H1 (cell line): Measurements from ENCODE around the gene TMEM225. TPM values are rescaled to one million over a fixed set of nuclear protein-coding genes. Genes with fewer than 3 reads are reported as not detected.

Source experiments
- CTCF ChIA-PET: fragments of 300-600 bp; sonication (Branson Sonifier 250); formaldehyde crosslinking; loops from one replicate; lab custom pipeline; 2021; ENCODE audit not compliant: partially characterized antibody; lab: Charles Lee
- POLR2A ChIA-PET: fragments of 300-600 bp; sonication (Branson Sonifier 250); formaldehyde crosslinking; loops from one replicate; lab custom pipeline; 2021; ENCODE audit warnings: inconsistent platforms; ENCODE audit not compliant: partially characterized antibody; lab: Charles Lee
- DNase-seq, 2 experiments: peaks; one replicate each; pipeline versions ENCODE4 v3.0.0 to v3.0.0-alpha.2; 2010 to 2022; ENCODE audit warnings: low spot score in 2 of 2, low read depth in 1 of 2, mixed read lengths in 1 of 2
- FAIRE-seq: peaks from 2 replicates; lab custom pipeline; 2011; peaks lifted over from hg19 to GRCh38; lab: Jason Lieb, UNC
- H2AFZ ChIP-seq: 2 replicates; pipeline ENCODE4 v1.8.1; 2012; ENCODE audit warnings: low read length, inconsistent platforms
- H2AK5ac ChIP-seq: 2 replicates; pipeline ENCODE4 v1.6.1; 2013; ENCODE audit warnings: low read depth, low read length
- H2BK120ac ChIP-seq: replicated peaks from 2 replicates; pipeline ENCODE3; 2013; ENCODE audit warnings: low read depth, low read length, inconsistent platforms
- H2BK12ac ChIP-seq: 2 replicates; pipeline ENCODE4 v1.6.1; 2013; ENCODE audit warnings: low read depth, low read length
- H2BK15ac ChIP-seq: 2 replicates; pipeline ENCODE4 v1.6.1; 2013; ENCODE audit warnings: low read length
- H2BK20ac ChIP-seq: 2 replicates; pipeline ENCODE4 v1.6.1; 2013; ENCODE audit warnings: low read length
- H2BK5ac ChIP-seq: 2 replicates; pipeline ENCODE4 v1.6.1; 2013; ENCODE audit warnings: low read depth, low read length
- H3K14ac ChIP-seq: 2 replicates; pipeline ENCODE4 v1.6.1; 2013; ENCODE audit warnings: inconsistent platforms; ENCODE audit not compliant: insufficient read length
- H3K18ac ChIP-seq: 2 replicates; pipeline ENCODE4 v1.6.1; 2013; ENCODE audit warnings: low read length; ENCODE audit errors: extremely low read depth
- H3K23ac ChIP-seq: 2 replicates; pipeline ENCODE4 v1.6.1; 2013; ENCODE audit warnings: inconsistent platforms; ENCODE audit not compliant: insufficient read length
- H3K23me2 ChIP-seq: 2 replicates; pipeline ENCODE4 v1.6.1; 2013; ENCODE audit warnings: low read depth, low read length
- H3K27ac ChIP-seq: 2 replicates; pipeline ENCODE4 v1.6.1; 2011; ENCODE audit warnings: low read depth, low read length, inconsistent platforms
- H3K27me3 ChIP-seq, 4 experiments: replicated peaks in 1 of 4; 1 replicate in 1 of 4; 2 replicates in 3 of 4; pipeline versions ENCODE4 v1.6.1 to v1.8.1; 2011 to 2013; ENCODE audit warnings: low read length in 3 of 4, mild to moderate bottlenecking in 3 of 4, inconsistent platforms in 2 of 4, mixed read lengths in 2 of 4, moderate library complexity in 1 of 4; ENCODE audit not compliant: control insufficient read depth in 3 of 4, insufficient read depth in 3 of 4; ENCODE audit errors: extremely low read depth in 1 of 4
- H3K36me3 ChIP-seq, 4 experiments: 2 replicates each; pipeline versions ENCODE4 v1.6.1 to v1.8.1; 2011 to 2013; ENCODE audit warnings: mild to moderate bottlenecking in 4 of 4, low read length in 3 of 4, moderate library complexity in 2 of 4, control low read depth in 1 of 4, inconsistent platforms in 1 of 4; ENCODE audit not compliant: insufficient read depth in 4 of 4, control insufficient read depth in 2 of 4
- H3K4ac ChIP-seq: replicated peaks from 2 replicates; pipeline ENCODE3; 2013; ENCODE audit warnings: low read length, low read depth, mixed read lengths, inconsistent platforms; ENCODE audit not compliant: insufficient read length
- H3K4me1 ChIP-seq, 4 experiments: replicated peaks in 1 of 4; 1 replicate in 1 of 4; 2 replicates in 3 of 4; pipeline versions ENCODE4 v1.6.1 to v1.8.1; 2011 to 2013; ENCODE audit warnings: low read length in 3 of 4, inconsistent platforms in 2 of 4, mixed read lengths in 1 of 4; ENCODE audit not compliant: insufficient read depth in 4 of 4, control insufficient read depth in 3 of 4
- H3K4me2 ChIP-seq, 2 experiments: 2 replicates each; pipeline versions ENCODE4 v1.6.1 to v1.8.1; 2011 to 2013; ENCODE audit warnings: low read depth in 2 of 2, low read length in 2 of 2, control low read depth in 1 of 2, inconsistent platforms in 1 of 2, mild to moderate bottlenecking in 1 of 2; ENCODE audit not compliant: insufficient read depth in 1 of 2
- H3K4me3 ChIP-seq, 4 experiments: fragments of 200-600, 300-600 bp in 1 of 4; sonication (generic), shearing (Covaris generic), sonication (Bioruptor Twin) in 1 of 4; 2 replicates each; pipeline versions ENCODE4 v1.5.1 to v1.8.1; 2011 to 2016; ENCODE audit warnings: low read length in 4 of 4, low read depth in 3 of 4, control low read depth in 2 of 4, inconsistent platforms in 2 of 4, mild to moderate bottlenecking in 2 of 4, mixed read lengths in 1 of 4, moderate library complexity in 1 of 4; ENCODE audit not compliant: insufficient read depth in 2 of 4; ENCODE audit errors: extremely low read depth in 1 of 4
- H3K56ac ChIP-seq: replicated peaks from 2 replicates; pipeline ENCODE3; 2013; ENCODE audit warnings: low read depth, mild to moderate bottlenecking, mixed read lengths, low read length, inconsistent platforms; ENCODE audit not compliant: insufficient read length
- H3K79me1 ChIP-seq: 2 replicates; pipeline ENCODE4 v1.6.1; 2013; ENCODE audit warnings: low read depth, low read length, control low read depth
- H3K79me2 ChIP-seq, 2 experiments: 2 replicates each; pipeline versions ENCODE4 v1.6.1 to v1.8.1; 2012 to 2013; ENCODE audit warnings: low read length in 2 of 2, mild to moderate bottlenecking in 2 of 2, inconsistent platforms in 1 of 2; ENCODE audit not compliant: insufficient read depth in 2 of 2, control insufficient read depth in 1 of 2
- H3K9ac ChIP-seq, 4 experiments: replicated peaks in 1 of 4; 1 replicate in 1 of 4; 2 replicates in 3 of 4; pipeline versions ENCODE4 v1.6.1 to v1.8.1; 2011 to 2013; ENCODE audit warnings: low read depth in 3 of 4, low read length in 3 of 4, control low read depth in 2 of 4, mild to moderate bottlenecking in 2 of 4, moderate library complexity in 2 of 4, inconsistent platforms in 1 of 4; ENCODE audit errors: extremely low read depth in 1 of 4
- H3K9me3 ChIP-seq, 2 experiments: 2 replicates each; pipeline versions ENCODE4 v1.6.1 to v1.8.1; 2012 to 2013; ENCODE audit warnings: mild to moderate bottlenecking in 2 of 2, moderate library complexity in 2 of 2, control low read depth in 1 of 2, inconsistent platforms in 1 of 2, low read depth in 1 of 2, low read length in 1 of 2, mixed read lengths in 1 of 2; ENCODE audit not compliant: insufficient read depth in 2 of 2
- H4K20me1 ChIP-seq, 2 experiments: replicated peaks in 1 of 2; 2 replicates each; pipeline versions ENCODE3 to v1.8.1; 2011 to 2013; ENCODE audit warnings: inconsistent platforms in 2 of 2, low read length in 2 of 2, mild to moderate bottlenecking in 1 of 2; ENCODE audit not compliant: insufficient read depth in 2 of 2, control insufficient read depth in 1 of 2
- H4K5ac ChIP-seq: 2 replicates; pipeline ENCODE4 v1.6.1; 2013; ENCODE audit warnings: low read length, low read depth, mixed read lengths, inconsistent platforms; ENCODE audit not compliant: insufficient read length
- H4K8ac ChIP-seq: 2 replicates; pipeline ENCODE4 v1.8.0; 2013; ENCODE audit warnings: mild to moderate bottlenecking, moderate library complexity, low read length, inconsistent platforms; ENCODE audit not compliant: insufficient read depth; ENCODE audit errors: extremely low read depth
- H4K91ac ChIP-seq: replicated peaks from 2 replicates; pipeline ENCODE3; 2013; ENCODE audit warnings: low read length, mixed read lengths, inconsistent platforms; ENCODE audit not compliant: insufficient read length
- ATF2 ChIP-seq: IDR thresholded peaks from 2 replicates; pipeline ENCODE4 v1.6.1; 2012; ENCODE audit warnings: low read length, inconsistent platforms
- CBX8 ChIP-seq: fragments of 300-800, 300-1000 bp; sonication (generic); IDR thresholded peaks from 2 replicates; pipeline ENCODE4 v1.7.1; 2016; ENCODE audit warnings: low read depth, low read length, borderline replicate concordance
- EP300 ChIP-seq, 2 experiments: IDR thresholded peaks; 1 replicate in 1 of 2; 2 replicates in 1 of 2; pipeline ENCODE4 v1.6.1; 2011 to 2012; ENCODE audit warnings: low read depth in 2 of 2, low read length in 2 of 2, mild to moderate bottlenecking in 2 of 2, borderline replicate concordance in 1 of 2, inconsistent platforms in 1 of 2, moderate library complexity in 1 of 2
- GABPA ChIP-seq: IDR thresholded peaks from 2 replicates; pipeline ENCODE4 v1.6.1; 2011; ENCODE audit warnings: mild to moderate bottlenecking, low read length, moderate library complexity, borderline replicate concordance; ENCODE audit not compliant: insufficient read depth
- HDAC6 ChIP-seq: IDR thresholded peaks from one replicate; pipeline ENCODE4 v1.7.1; 2012; ENCODE audit warnings: low read depth, mild to moderate bottlenecking, inconsistent platforms, low read length, moderate library complexity
- KDM1A ChIP-seq: fragments of 200-600, 300-600 bp; sonication (generic); IDR thresholded peaks from 2 replicates; pipeline ENCODE4 v1.7.1; 2016; ENCODE audit warnings: mild to moderate bottlenecking, low read length, borderline replicate concordance
- NRF1 ChIP-seq: IDR thresholded peaks from 2 replicates; pipeline ENCODE4 v1.6.1; 2011; ENCODE audit warnings: mild to moderate bottlenecking, low read depth, low read length, improper control_type of control experiment
- POLR2A ChIP-seq, 2 experiments: IDR thresholded peaks; 1 replicate in 1 of 2; 2 replicates in 1 of 2; pipeline ENCODE4 v1.6.1; 2011; ENCODE audit warnings: low read depth in 2 of 2, low read length in 2 of 2, mild to moderate bottlenecking in 2 of 2; ENCODE audit errors: control extremely low read depth in 1 of 2
- RBBP5 ChIP-seq: IDR thresholded peaks from 2 replicates; pipeline ENCODE4 v1.7.1; 2012; ENCODE audit warnings: low read depth, mild to moderate bottlenecking, inconsistent platforms, low read length, moderate library complexity, borderline replicate concordance
- RXRA ChIP-seq: IDR thresholded peaks from 2 replicates; pipeline ENCODE4 v1.6.1; 2011; ENCODE audit warnings: low read depth, mild to moderate bottlenecking, low read length, moderate library complexity; ENCODE audit not compliant: insufficient read depth
- SIN3A ChIP-seq, 2 experiments: IDR thresholded peaks in 1 of 2; conservative IDR thresholded peaks in 1 of 2; 2 replicates each; pipeline ENCODE4 v1.6.1; 2011 to 2012; ENCODE audit warnings: low read length in 2 of 2, improper control_type of control experiment in 1 of 2, low read depth in 1 of 2, mild to moderate bottlenecking in 1 of 2
- SP2 ChIP-seq: IDR thresholded peaks from 2 replicates; pipeline ENCODE4 v1.6.1; 2012; ENCODE audit warnings: mild to moderate bottlenecking, low read length, inconsistent platforms
- WGBS, 2 experiments: shearing (Covaris generic) in 1 of 2; methylation state at CpG; one replicate each; pipeline versions ENCODE4 v1.1.6 to v1.1.7; 2013 to 2015; ENCODE audit warnings: low lambda C conversion rate in 2 of 2, mixed read lengths in 2 of 2, inconsistent platforms in 1 of 2, low coverage in 1 of 2, missing lambda C conversion rate in 1 of 2; ENCODE audit not compliant: insufficient replicate concordance in 2 of 2, insufficient coverage in 1 of 2, insufficient read length in 1 of 2; ENCODE audit errors: extremely low coverage in 1 of 2, missing lambda C conversion rate in 1 of 2; 5-methylcytosine and 5-hydroxymethylcytosine counted together
- polyA plus RNA-seq, 7 experiments: library from polyadenylated mRNA; depleted of rRNA in 3 of 7; stranded (reverse) in 5 of 7; unstranded in 2 of 7; fragments of >200 nt in 5 of 7; fragments of 200-250 nt in 2 of 7; gene quantifications; 1 replicate in 5 of 7; 2 replicates in 1 of 7; 4 replicates in 1 of 7; pipeline versions ENCODE4 v1.2.1 to v1.2.3, GENCODE V29; 2011 to 2013; ENCODE audit warnings: missing spikeins in 2 of 7, mixed read lengths in 2 of 7
- total RNA-seq: library from RNA; stranded (reverse); fragmentation: NEBNext Ultra II Directional; extraction: Animal tissue kit (Norgen Biotek cat#: 25700); gene quantifications from 2 replicates; pipeline ENCODE4 v1.2.1, GENCODE V29; 2021

The TMEM225 gene
- total and polyA plus RNA-seq, 2 of the 8 experiments (the other 6 are each of a cell fraction or from before 2014, with no cell fraction given) = not detected

- H2BK120ac ChIP-seq = no peak overlapping the region
- no peak overlapping the region for H3K4ac ChIP-seq
- DNase-seq (no peak), FAIRE-seq (no peak)
- no peak overlapping the region for H2BK5ac ChIP-seq
- ChIA-PET CTCF (interaction anchor here (0.6 kb wide), 1 partner anchor 445 kb away, joined by 4 read pairs; no protein-coding TSS in a partner anchor), POLR2A (interaction anchor here (0.7 kb wide), 1 partner anchor 93 kb away, joined by 3 read pairs; no protein-coding TSS in a partner anchor)
- no peak overlapping the region for H2AFZ ChIP-seq
- no peaks in the 10 kb centered on the region for H3K79me1 ChIP-seq
- no peak overlapping the region for H2BK20ac ChIP-seq
- no peaks in the 10 kb centered on the region for H3K36me3 ChIP-seq
- no peaks in the 10 kb centered on the region for H3K79me2 ChIP-seq
- no peaks in the 10 kb centered on the region for H3K27me3 ChIP-seq
- WGBS, 2 experiments = 77% methylated on average over 2 of the region's 2 CpGs; no CpG with 5 or more reads in 1 of the 2 experiments
- no peak overlapping the region for H4K5ac ChIP-seq
- no peak overlapping the region for H3K18ac ChIP-seq
- H2AK5ac ChIP-seq = no peak overlapping the region
- no peak overlapping the region for H3K9ac ChIP-seq
- H2BK12ac ChIP-seq = no peak overlapping the region
- no peaks in the 10 kb centered on the region for H3K4me1 ChIP-seq
- H3K14ac ChIP-seq = no peak overlapping the region
- no peak overlapping the region for H2BK15ac ChIP-seq
- no peak overlapping the region for H3K23ac ChIP-seq
- no peak overlapping the region for H3K27ac ChIP-seq
- H4K91ac ChIP-seq = no peak overlapping the region
- H3K23me2 ChIP-seq = no peaks in the 10 kb centered on the region
- H3K56ac ChIP-seq = no peak overlapping the region
- no peak overlapping the region for H3K4me3 ChIP-seq
- peaks cover 0 to 5% of the 10 kb centered on the region in 2 experiments; a peak in 1 of 4 replicates for H3K9me3 ChIP-seq
- H4K8ac ChIP-seq = no peak overlapping the region
- H4K20me1 ChIP-seq = no peaks in the 10 kb centered on the region
- H3K4me2 ChIP-seq = no peak overlapping the region
- TF ChIP-seq HDAC6 (no peak), RXRA (no peak), SIN3A (conservative IDR thresholded peaks at IDR 0.05 in 1 of 2, IDR thresholded peaks at IDR 0.05 in 1 of 2; ENCODE audit: low read depth in 1 of 2, low read length in 2 of 2) (no peak), KDM1A (no peak), EP300 (IDR thresholded peaks at IDR 0.05; ENCODE audit: borderline replicate concordance in 1 of 2, low read depth in 2 of 2, low read length in 2 of 2) (no peak), RBBP5 (no peak), NRF1 (no peak), ATF2 (no peak), GABPA (no peak), POLR2A (IDR thresholded peaks at IDR 0.05; ENCODE audit: control extremely low read depth in 1 of 2, low read depth in 2 of 2, low read length in 2 of 2) (no peak), SP2 (no peak), CBX8 (no peak)
These were observed 52.4 kb downstream of the TMEM225 start for GRCh38 chr11:123833095-123833494.
